ENCODE data around the gene FAM53B.

GRCh38 chr10:124614003-124614659 is 130.0 kb downstream of the FAM53B start:
- no peak for TF ChIP-seq CTCF (conservative IDR thresholded peaks at IDR 0.05; ENCODE audit: low read length)
- TF ChIP-seq EZH2phosphoT487 (IDR thresholded peaks at IDR 0.05; ENCODE audit: borderline replicate concordance, low read depth, low read length) = no peak
